PFSK-1 (cell line): Measurements from ENCODE around the gene TYW3.

Experiments used
- FOXP2 ChIP-seq: optimal IDR thresholded peaks from 2 replicates; pipeline ENCODE3; 2011; ENCODE audit warnings: borderline replicate concordance, control low read depth, inconsistent platforms; ENCODE audit not compliant: insufficient read depth; ENCODE audit errors: extremely low read length, extremely low read depth
- POLR2AphosphoS5 ChIP-seq: IDR thresholded peaks from 2 replicates; pipeline ENCODE4 v1.6.1; 2012; ENCODE audit warnings: low read depth, mild to moderate bottlenecking, control low read depth, low read length, moderate library complexity
- TF ChIP-seq, protein P1 (sequence below), 2 experiments: IDR thresholded peaks; 2 replicates each; pipeline versions ENCODE4 v1.6.1 to v1.8.0; 2011 to 2012; ENCODE audit warnings: low read depth in 2 of 2, low read length in 2 of 2, control low read depth in 1 of 2, inconsistent platforms in 1 of 2, mild to moderate bottlenecking in 1 of 2, moderate library complexity in 1 of 2; ENCODE audit not compliant: insufficient read depth in 1 of 2

- TF ChIP-seq FOXP2 (no peak), POLR2AphosphoS5 (no peak)
- TF ChIP-seq, protein P1, sequence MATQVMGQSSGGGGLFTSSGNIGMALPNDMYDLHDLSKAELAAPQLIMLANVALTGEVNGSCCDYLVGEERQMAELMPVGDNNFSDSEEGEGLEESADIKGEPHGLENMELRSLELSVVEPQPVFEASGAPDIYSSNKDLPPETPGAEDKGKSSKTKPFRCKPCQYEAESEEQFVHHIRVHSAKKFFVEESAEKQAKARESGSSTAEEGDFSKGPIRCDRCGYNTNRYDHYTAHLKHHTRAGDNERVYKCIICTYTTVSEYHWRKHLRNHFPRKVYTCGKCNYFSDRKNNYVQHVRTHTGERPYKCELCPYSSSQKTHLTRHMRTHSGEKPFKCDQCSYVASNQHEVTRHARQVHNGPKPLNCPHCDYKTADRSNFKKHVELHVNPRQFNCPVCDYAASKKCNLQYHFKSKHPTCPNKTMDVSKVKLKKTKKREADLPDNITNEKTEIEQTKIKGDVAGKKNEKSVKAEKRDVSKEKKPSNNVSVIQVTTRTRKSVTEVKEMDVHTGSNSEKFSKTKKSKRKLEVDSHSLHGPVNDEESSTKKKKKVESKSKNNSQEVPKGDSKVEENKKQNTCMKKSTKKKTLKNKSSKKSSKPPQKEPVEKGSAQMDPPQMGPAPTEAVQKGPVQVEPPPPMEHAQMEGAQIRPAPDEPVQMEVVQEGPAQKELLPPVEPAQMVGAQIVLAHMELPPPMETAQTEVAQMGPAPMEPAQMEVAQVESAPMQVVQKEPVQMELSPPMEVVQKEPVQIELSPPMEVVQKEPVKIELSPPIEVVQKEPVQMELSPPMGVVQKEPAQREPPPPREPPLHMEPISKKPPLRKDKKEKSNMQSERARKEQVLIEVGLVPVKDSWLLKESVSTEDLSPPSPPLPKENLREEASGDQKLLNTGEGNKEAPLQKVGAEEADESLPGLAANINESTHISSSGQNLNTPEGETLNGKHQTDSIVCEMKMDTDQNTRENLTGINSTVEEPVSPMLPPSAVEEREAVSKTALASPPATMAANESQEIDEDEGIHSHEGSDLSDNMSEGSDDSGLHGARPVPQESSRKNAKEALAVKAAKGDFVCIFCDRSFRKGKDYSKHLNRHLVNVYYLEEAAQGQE (IDR thresholded peaks at IDR 0.05; ENCODE audit: insufficient read depth in 1 of 2, low read depth in 2 of 2, low read length in 2 of 2), result no peak
These were observed 35.1 kb upstream of the TYW3 start for GRCh38 chr1:74697832-74698231.
